Pancreas (tissue), 10 donors: ENCODE data around the gene CGRRF1. TPM values are rescaled to one million over a fixed set of nuclear protein-coding genes. Genes with fewer than 3 reads are reported as not detected.

ENCODE experiments used
- ATAC-seq, 4 donors: fragments of 200-7000 bp; cut with Tn5 transposase; one replicate each; pipeline versions ENCODE4 v1.8.0 to v1.9.1; 2020; ENCODE audit warnings: mild to moderate bottlenecking in 4 of 4, moderate library complexity in 4 of 4
- DNase-seq, 6 donors: peaks; one replicate each; pipeline ENCODE4 v3.0.0-alpha.2; 2020
- FAIRE-seq: peaks from 2 replicates; lab custom pipeline; 2012; peaks lifted over from hg19 to GRCh38; lab: Jason Lieb, UNC
- H3K27ac ChIP-seq, 4 donors: fragments of 200-600 bp; sonication (generic); 1 replicate in 3 of 4; 2 replicates in 1 of 4; pipeline versions ENCODE4 v1.5.0 to v1.8.0; 2020
- H3K27me3 ChIP-seq, 4 donors: fragments of 200-600 bp; one replicate each; pipeline ENCODE4 v1.8.0; 2021
- H3K36me3 ChIP-seq, 3 donors: fragments of 200-600 bp; sonication (generic) in 1 of 3; one replicate each; pipeline versions ENCODE4 v1.5.0 to v1.8.0; 2020 to 2021
- H3K4me1 ChIP-seq, 3 donors: fragments of 200-600 bp; one replicate each; pipeline ENCODE4 v1.8.0; 2021
- H3K4me3 ChIP-seq, 4 donors: fragments of 200-600 bp; sonication (generic) in 2 of 4; one replicate each; pipeline versions ENCODE4 v1.5.0 to v1.8.0; 2020 to 2021
- H3K9me3 ChIP-seq, 4 donors: fragments of 200-600 bp; one replicate each; pipeline ENCODE4 v1.8.0; 2021
- WGBS, 2 donors: extraction: QIAGEN DNeasy Blood & Tissue Kit; methylation state at CpG; one replicate each; pipeline ENCODE4 v1.1.7; 2013; 5-methylcytosine and 5-hydroxymethylcytosine counted together
- intact Hi-C, 3 donors: fragments of 100-400 bp; cut with DNase I; formaldehyde crosslinking; loops; one replicate each; pipeline versions ENCODE4 v1.11.1 to v1.14.2; 2022
- polyA plus RNA-seq, 2 donors: library from polyadenylated mRNA; stranded (reverse); fragments of 200-250 nt; gene quantifications; one replicate each; pipeline ENCODE4 v1.2.3, GENCODE V29; 2013
- total RNA-seq, 6 donors: library from RNA; stranded (reverse); fragmentation: NEBNext Ultra II Directional in 4 of 6; extraction: Animal tissue kit (Norgen Biotek cat#: 25700) in 4 of 6; gene quantifications; one replicate each; pipeline versions ENCODE4 v1.2.1 to v1.2.4, GENCODE V29; 2021 to 2023
- TF ChIP-seq, protein P1 (sequence below), 4 donors: fragments of 200-600 bp; sonication (generic) in 3 of 4; IDR thresholded peaks; one replicate each; pipeline versions ENCODE4 v1.5.0 to v1.8.0; 2021; ENCODE audit warnings: antibody characterized with exemption in 4 of 4
- donor health status: healthy with polysubstance abuse.
- donor health status: DM: no; HTN: no; CAD: no; lungs with moderate emphysema.
- donor health status: DM: no; HTN: no; CAD: no.
- donor health status: control.
- donor health status: control.
- donor health status: Bipolar disorder and iron deficiency.
- donor health status: DM: yes; HTN: yes; CAD: no.
- donor health status: DM: no; HTN: no; CAD: no.
- donor health status: DM: no; HTN: no; CAD: no.
- donor health status: DM: yes; HTN: yes; CAD: no.

CGRRF1 gene
- total and polyA plus RNA-seq, 8 donors: 8.3 to 17.6 (median 10.6) TPM

- ATAC-seq: peak in 2 of 4 donors; percentile 34 to 52
- intact Hi-C loops: no loop called here
Measured at GRCh38 chr14:54501480-54501879, 8.2 kb upstream of the CGRRF1 start.

DNA sequence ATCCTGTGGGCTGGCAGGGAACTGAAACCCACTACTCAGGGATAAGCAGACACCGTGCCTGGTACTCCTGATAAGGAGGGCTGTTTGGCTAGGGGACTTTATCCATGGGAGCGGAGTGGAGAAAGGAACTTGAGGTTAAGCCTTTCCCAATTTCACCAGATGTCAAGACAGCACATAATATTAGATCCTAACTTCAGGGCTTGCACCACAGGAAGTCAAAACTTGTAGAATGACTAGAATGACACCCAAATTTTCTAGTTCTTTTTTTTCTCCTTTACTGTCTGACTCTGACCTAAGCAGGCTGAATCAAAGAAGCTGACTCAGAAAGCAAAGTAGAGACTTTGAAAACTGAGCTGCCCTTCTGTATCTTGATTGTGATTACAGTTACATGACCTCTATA lies 7.1 kb upstream of the CGRRF1 start:
- TF ChIP-seq, protein P1, sequence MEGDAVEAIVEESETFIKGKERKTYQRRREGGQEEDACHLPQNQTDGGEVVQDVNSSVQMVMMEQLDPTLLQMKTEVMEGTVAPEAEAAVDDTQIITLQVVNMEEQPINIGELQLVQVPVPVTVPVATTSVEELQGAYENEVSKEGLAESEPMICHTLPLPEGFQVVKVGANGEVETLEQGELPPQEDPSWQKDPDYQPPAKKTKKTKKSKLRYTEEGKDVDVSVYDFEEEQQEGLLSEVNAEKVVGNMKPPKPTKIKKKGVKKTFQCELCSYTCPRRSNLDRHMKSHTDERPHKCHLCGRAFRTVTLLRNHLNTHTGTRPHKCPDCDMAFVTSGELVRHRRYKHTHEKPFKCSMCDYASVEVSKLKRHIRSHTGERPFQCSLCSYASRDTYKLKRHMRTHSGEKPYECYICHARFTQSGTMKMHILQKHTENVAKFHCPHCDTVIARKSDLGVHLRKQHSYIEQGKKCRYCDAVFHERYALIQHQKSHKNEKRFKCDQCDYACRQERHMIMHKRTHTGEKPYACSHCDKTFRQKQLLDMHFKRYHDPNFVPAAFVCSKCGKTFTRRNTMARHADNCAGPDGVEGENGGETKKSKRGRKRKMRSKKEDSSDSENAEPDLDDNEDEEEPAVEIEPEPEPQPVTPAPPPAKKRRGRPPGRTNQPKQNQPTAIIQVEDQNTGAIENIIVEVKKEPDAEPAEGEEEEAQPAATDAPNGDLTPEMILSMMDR (IDR thresholded peaks at IDR 0.05): no peak
- no peaks in the 10 kb centered on the region for H3K36me3 ChIP-seq
- ATAC-seq (peak in 2 of 4 donors; percentile 25 to 56), FAIRE-seq (no peak), DNase-seq (no peak)
- no peak overlapping the region for H3K4me3 ChIP-seq
- 67 to 70% methylated on average over 2 of the region's 2 CpGs for WGBS, 2 donors
- H3K9me3 ChIP-seq: no peaks in the 10 kb centered on the region
- intact Hi-C loops: no loop called here
- H3K27ac ChIP-seq: no peak overlapping the region
- H3K27me3 ChIP-seq: no peaks in the 10 kb centered on the region
- H3K4me1 ChIP-seq: no peaks in the 10 kb centered on the region

More at GRCh38 chr14:54501480-54501879, 8.2 kb upstream of the CGRRF1 start:
- TF ChIP-seq, protein P1 (IDR thresholded peaks at IDR 0.05): no peak
- Histone ChIP-seq H3K4me3 (no peak overlapping the region), H3K9me3 (no peaks in the 10 kb centered on the region), H3K27me3 (no peaks in the 10 kb centered on the region), H3K4me1 (no peaks in the 10 kb centered on the region), H3K36me3 (no peaks in the 10 kb centered on the region), H3K27ac (no peak overlapping the region)
- WGBS, 2 donors: 65 to 73% methylated on average over 3 of the region's 3 CpGs
- FAIRE-seq (no peak), DNase-seq (no peak)

- no peaks in the 10 kb centered on the region for H3K9me3 ChIP-seq
- intact Hi-C loops: no loop called here
- DNase-seq: no peak
- H3K27me3 ChIP-seq: no peaks in the 10 kb centered on the region
- no peak overlapping the region for H3K4me3 ChIP-seq
- no peak for FAIRE-seq
- TF ChIP-seq, protein P1 (IDR thresholded peaks at IDR 0.05): no peak
- H3K27ac ChIP-seq: no peak overlapping the region
- no peaks in the 10 kb centered on the region for H3K4me1 ChIP-seq
- peak in 3 of 4 donors; percentile 42 to 73 (median 46) for ATAC-seq
- WGBS, 2 donors: 57 to 73% methylated on average over 3 of the region's 3 CpGs
- no peaks in the 10 kb centered on the region for H3K36me3 ChIP-seq
Measured at GRCh38 chr14:54503486-54503885, 6.2 kb upstream of the CGRRF1 start.

GRCh38 chr14:54512393-54512792 lies 2.7 kb downstream of the CGRRF1 start:
- DNase-seq: no peak
- Histone ChIP-seq H3K9me3 (no peaks in the 10 kb centered on the region), H3K4me3 (no peak overlapping the region), H3K4me1 (peaks cover 0 to 11% (median 9%) of the 10 kb centered on the region in 3 donors), H3K36me3 (no peaks in the 10 kb centered on the region), H3K27me3 (no peaks in the 10 kb centered on the region), H3K27ac (no peak overlapping the region)
- intact Hi-C loops: no loop called here
- ATAC-seq: no peak
- TF ChIP-seq, protein P1 (IDR thresholded peaks at IDR 0.05): no peak
- no peak for FAIRE-seq
- WGBS, 2 donors: 85 to 89% methylated on average over 1 of the region's 1 CpG

- DNase-seq (no peak), FAIRE-seq (no peak), ATAC-seq (no peak)
- WGBS, 2 donors: 66 to 67% methylated on average over 1 of the region's 1 CpG
- Histone ChIP-seq H3K9me3 (no peaks in the 10 kb centered on the region), H3K4me3 (no peak overlapping the region), H3K27ac (no peak overlapping the region), H3K36me3 (no peaks in the 10 kb centered on the region), H3K27me3 (no peaks in the 10 kb centered on the region), H3K4me1 (peaks cover 0 to 9% (median 6%) of the 10 kb centered on the region in 3 donors)
- TF ChIP-seq, protein P1 (IDR thresholded peaks at IDR 0.05): no peak
- intact Hi-C loops: no loop called here
Measured at GRCh38 chr14:54515670-54516069, 6.0 kb downstream of the CGRRF1 start.
